Neural cell (in vitro differentiated cells): ENCODE data around the gene MARK2. TPM values are rescaled to one million over a fixed set of nuclear protein-coding genes. Genes with fewer than 3 reads are reported as not detected.

Source experiments
- H2AFZ ChIP-seq: fragments of 200-600, 300-800 bp; sonication (generic), shearing (Covaris generic); 2 replicates; pipeline ENCODE4 v1.6.0; 2014; ENCODE audit warnings: low read depth, mild to moderate bottlenecking, antibody characterized with exemption, low read length, moderate library complexity
- H3F3A ChIP-seq: fragments of 200-600 bp; shearing (Covaris generic); 2 replicates; pipeline ENCODE4 v1.6.1; 2016; ENCODE audit warnings: mild to moderate bottlenecking, moderate library complexity, mixed read lengths, antibody characterized with exemption, low read length; ENCODE audit not compliant: insufficient read depth, poor library complexity, severe bottlenecking
- H3K27ac ChIP-seq: fragments of 200-600, 300-800 bp; sonication (generic), shearing (Covaris generic); 2 replicates; pipeline ENCODE4 v1.5.1; 2014; ENCODE audit warnings: mild to moderate bottlenecking, low read length, moderate library complexity
- H3K27me3 ChIP-seq: fragments of 300-800, 200-600 bp; sonication (generic), shearing (Covaris generic); 2 replicates; pipeline ENCODE4 v1.6.0; 2014; ENCODE audit warnings: mild to moderate bottlenecking, low read depth, low read length, moderate library complexity; ENCODE audit not compliant: insufficient read depth
- H3K36me3 ChIP-seq: fragments of 300-800, 200-600 bp; sonication (generic), shearing (Covaris generic); 2 replicates; pipeline ENCODE4 v1.5.1; 2014; ENCODE audit warnings: mild to moderate bottlenecking, antibody characterized with exemption, low read length, moderate library complexity; ENCODE audit not compliant: insufficient read depth
- H3K4me2 ChIP-seq: fragments of 300-800, 200-600 bp; sonication (generic), shearing (Covaris generic); 2 replicates; pipeline ENCODE4 v1.6.0; 2014; ENCODE audit warnings: mild to moderate bottlenecking, low read length
- H3K4me3 ChIP-seq: fragments of 300-800, 200-600 bp; sonication (generic), shearing (Covaris generic); 2 replicates; pipeline ENCODE4 v1.5.1; 2014; ENCODE audit warnings: mild to moderate bottlenecking, low read length, moderate library complexity
- H3K79me2 ChIP-seq: fragments of 200-600 bp; shearing (Covaris generic); replicated peaks from 2 replicates; pipeline ENCODE4 v1.6.0; 2014; ENCODE audit warnings: mild to moderate bottlenecking, low read length, moderate library complexity; ENCODE audit not compliant: insufficient read depth
- H3K9ac ChIP-seq: fragments of 300-800, 200-600 bp; sonication (generic), shearing (Covaris generic); 2 replicates; pipeline ENCODE4 v1.6.1; 2016; ENCODE audit warnings: mild to moderate bottlenecking, low read length, mixed read lengths
- H3K9me2 ChIP-seq: fragments of 200-600 bp; shearing (Covaris generic); 2 replicates; pipeline ENCODE4 v1.6.1; 2016; ENCODE audit warnings: mild to moderate bottlenecking, low read length, mixed read lengths; ENCODE audit not compliant: insufficient read depth
- H3K9me3 ChIP-seq: fragments of 200-600, 300-800 bp; sonication (generic), shearing (Covaris generic); 2 replicates; pipeline ENCODE4 v1.6.1; 2016; ENCODE audit warnings: mild to moderate bottlenecking, mixed run types, low read length, moderate library complexity, mixed read lengths
- H4K20me1 ChIP-seq: fragments of 200-600 bp; shearing (Covaris generic); 2 replicates; pipeline ENCODE4 v1.6.1; 2016; ENCODE audit warnings: mild to moderate bottlenecking, mixed run types; ENCODE audit not compliant: insufficient read depth
- EP300 ChIP-seq: fragments of 450-650 bp; conservative IDR thresholded peaks from 2 replicates; pipeline ENCODE4 v1.6.1; 2014; ENCODE audit warnings: antibody characterized with exemption, mild to moderate bottlenecking, moderate library complexity; ENCODE audit not compliant: poor library complexity, severe bottlenecking
- EZH2 ChIP-seq: fragments of 200-600, 300-800 bp; shearing (Covaris generic), sonication (generic); IDR thresholded peaks from 2 replicates; pipeline ENCODE4 v1.6.1; 2014; ENCODE audit warnings: antibody characterized with exemption, low read length, borderline replicate concordance, mild to moderate bottlenecking; ENCODE audit not compliant: insufficient read depth, poor library complexity, severe bottlenecking
- MXI1 ChIP-seq: fragments of 450-650 bp; conservative IDR thresholded peaks from 2 replicates; pipeline ENCODE4 v1.6.1; 2014; ENCODE audit warnings: antibody characterized with exemption, mild to moderate bottlenecking; ENCODE audit not compliant: poor library complexity, severe bottlenecking
- POLR2AphosphoS5 ChIP-seq: IDR thresholded peaks from 2 replicates; pipeline ENCODE4 v1.6.1; 2012
- RAD21 ChIP-seq: fragments of 450-650 bp; conservative IDR thresholded peaks from 2 replicates; pipeline ENCODE4 v1.6.1; 2014; ENCODE audit warnings: antibody characterized with exemption, mild to moderate bottlenecking, moderate library complexity
- SMC3 ChIP-seq: fragments of 450-650 bp; conservative IDR thresholded peaks from 2 replicates; pipeline ENCODE4 v1.6.1; 2014; ENCODE audit warnings: antibody characterized with exemption, mild to moderate bottlenecking, moderate library complexity; ENCODE audit not compliant: poor library complexity
- TAF1 ChIP-seq: IDR thresholded peaks from 2 replicates; pipeline ENCODE4 v1.6.1; 2012; ENCODE audit warnings: low read depth
- polyA plus RNA-seq: library from polyadenylated mRNA; depleted of rRNA; stranded (reverse); fragments of >200 nt; gene quantifications from 2 replicates; pipeline ENCODE4 v1.2.3, GENCODE V29; 2014
- TF ChIP-seq, protein P1 (sequence below): IDR thresholded peaks from 2 replicates; pipeline ENCODE4 v1.6.1; 2012; ENCODE audit warnings: borderline replicate concordance
- TF ChIP-seq, protein P2 (sequence below): fragments of 450-650 bp; IDR thresholded peaks from 2 replicates; pipeline ENCODE4 v1.5.1; 2014; ENCODE audit warnings: antibody characterized with exemption, mild to moderate bottlenecking, moderate library complexity; ENCODE audit not compliant: poor library complexity, severe bottlenecking

Gene MARK2
- polyA plus RNA-seq, 1 donor from 2014 or later: 11.3 TPM

- peaks cover 6% of the 10 kb centered on the region for H3K36me3 ChIP-seq
- H3K4me3 ChIP-seq: peak overlapping the region; percentile 98
- H2AFZ ChIP-seq: no peak overlapping the region
- H3F3A ChIP-seq: no peaks in the 10 kb centered on the region
- H4K20me1 ChIP-seq: peaks cover 7% of the 10 kb centered on the region
- no peak overlapping the region for H3K9ac ChIP-seq
- H3K79me2 ChIP-seq: peaks cover 30% of the 10 kb centered on the region
- no peak overlapping the region for H3K4me2 ChIP-seq
- H3K27me3 ChIP-seq: no peaks in the 10 kb centered on the region
- H3K9me2 ChIP-seq: no peaks in the 10 kb centered on the region
- H3K27ac ChIP-seq: no peak overlapping the region
- TF ChIP-seq, protein P1, sequence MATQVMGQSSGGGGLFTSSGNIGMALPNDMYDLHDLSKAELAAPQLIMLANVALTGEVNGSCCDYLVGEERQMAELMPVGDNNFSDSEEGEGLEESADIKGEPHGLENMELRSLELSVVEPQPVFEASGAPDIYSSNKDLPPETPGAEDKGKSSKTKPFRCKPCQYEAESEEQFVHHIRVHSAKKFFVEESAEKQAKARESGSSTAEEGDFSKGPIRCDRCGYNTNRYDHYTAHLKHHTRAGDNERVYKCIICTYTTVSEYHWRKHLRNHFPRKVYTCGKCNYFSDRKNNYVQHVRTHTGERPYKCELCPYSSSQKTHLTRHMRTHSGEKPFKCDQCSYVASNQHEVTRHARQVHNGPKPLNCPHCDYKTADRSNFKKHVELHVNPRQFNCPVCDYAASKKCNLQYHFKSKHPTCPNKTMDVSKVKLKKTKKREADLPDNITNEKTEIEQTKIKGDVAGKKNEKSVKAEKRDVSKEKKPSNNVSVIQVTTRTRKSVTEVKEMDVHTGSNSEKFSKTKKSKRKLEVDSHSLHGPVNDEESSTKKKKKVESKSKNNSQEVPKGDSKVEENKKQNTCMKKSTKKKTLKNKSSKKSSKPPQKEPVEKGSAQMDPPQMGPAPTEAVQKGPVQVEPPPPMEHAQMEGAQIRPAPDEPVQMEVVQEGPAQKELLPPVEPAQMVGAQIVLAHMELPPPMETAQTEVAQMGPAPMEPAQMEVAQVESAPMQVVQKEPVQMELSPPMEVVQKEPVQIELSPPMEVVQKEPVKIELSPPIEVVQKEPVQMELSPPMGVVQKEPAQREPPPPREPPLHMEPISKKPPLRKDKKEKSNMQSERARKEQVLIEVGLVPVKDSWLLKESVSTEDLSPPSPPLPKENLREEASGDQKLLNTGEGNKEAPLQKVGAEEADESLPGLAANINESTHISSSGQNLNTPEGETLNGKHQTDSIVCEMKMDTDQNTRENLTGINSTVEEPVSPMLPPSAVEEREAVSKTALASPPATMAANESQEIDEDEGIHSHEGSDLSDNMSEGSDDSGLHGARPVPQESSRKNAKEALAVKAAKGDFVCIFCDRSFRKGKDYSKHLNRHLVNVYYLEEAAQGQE: no peak
- TF ChIP-seq, protein P2, sequence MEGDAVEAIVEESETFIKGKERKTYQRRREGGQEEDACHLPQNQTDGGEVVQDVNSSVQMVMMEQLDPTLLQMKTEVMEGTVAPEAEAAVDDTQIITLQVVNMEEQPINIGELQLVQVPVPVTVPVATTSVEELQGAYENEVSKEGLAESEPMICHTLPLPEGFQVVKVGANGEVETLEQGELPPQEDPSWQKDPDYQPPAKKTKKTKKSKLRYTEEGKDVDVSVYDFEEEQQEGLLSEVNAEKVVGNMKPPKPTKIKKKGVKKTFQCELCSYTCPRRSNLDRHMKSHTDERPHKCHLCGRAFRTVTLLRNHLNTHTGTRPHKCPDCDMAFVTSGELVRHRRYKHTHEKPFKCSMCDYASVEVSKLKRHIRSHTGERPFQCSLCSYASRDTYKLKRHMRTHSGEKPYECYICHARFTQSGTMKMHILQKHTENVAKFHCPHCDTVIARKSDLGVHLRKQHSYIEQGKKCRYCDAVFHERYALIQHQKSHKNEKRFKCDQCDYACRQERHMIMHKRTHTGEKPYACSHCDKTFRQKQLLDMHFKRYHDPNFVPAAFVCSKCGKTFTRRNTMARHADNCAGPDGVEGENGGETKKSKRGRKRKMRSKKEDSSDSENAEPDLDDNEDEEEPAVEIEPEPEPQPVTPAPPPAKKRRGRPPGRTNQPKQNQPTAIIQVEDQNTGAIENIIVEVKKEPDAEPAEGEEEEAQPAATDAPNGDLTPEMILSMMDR: no peak
- TF ChIP-seq MXI1: no peak
- TF ChIP-seq RAD21: no peak
- no peak for TF ChIP-seq POLR2AphosphoS5
- TF ChIP-seq TAF1: no peak
- no peak for TF ChIP-seq EP300
- TF ChIP-seq SMC3: no peak
- no peak for TF ChIP-seq EZH2
- no peaks in the 10 kb centered on the region for H3K9me3 ChIP-seq
Measured at GRCh38 chr11:63913866-63914830, 75.2 kb downstream of the MARK2 start.

DNA sequence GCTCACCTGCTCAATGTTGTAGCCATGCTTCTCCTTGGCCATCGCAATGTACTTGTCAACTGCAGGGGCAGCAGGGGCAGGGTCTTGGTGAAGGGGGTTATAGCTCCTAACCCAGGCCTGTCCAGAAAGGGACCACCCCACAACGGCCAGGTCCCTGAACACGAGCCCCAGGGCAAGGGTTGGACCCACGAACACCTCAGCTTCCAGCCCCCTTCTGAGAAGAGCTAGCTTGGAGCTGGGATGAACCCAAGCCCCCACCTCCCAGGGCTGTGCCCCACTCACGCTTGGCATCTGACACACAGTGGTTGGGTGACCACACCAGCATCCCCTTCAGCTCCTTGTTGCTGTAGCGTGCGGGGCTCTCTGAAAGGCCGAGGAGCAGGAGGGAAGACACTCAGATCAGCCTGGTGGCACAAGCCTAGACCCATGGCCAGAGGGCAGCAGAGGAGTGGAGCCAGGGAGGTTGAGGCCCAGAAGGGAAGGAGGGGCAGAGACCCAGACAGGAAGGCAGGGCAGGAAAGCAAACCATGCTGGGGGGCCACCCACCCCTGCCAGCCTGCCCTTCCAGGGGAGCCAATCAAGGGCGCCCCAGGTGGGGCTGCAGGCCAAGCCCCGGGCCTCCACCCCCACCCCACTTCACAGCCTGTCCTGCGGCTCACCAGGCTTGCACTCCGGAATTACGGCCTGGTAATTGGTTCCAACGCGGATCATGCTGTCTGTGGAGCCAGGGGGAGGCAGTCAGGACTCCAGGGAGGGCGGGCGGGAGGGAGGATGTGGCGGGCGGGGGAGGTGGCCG, 76.2 kb downstream of the MARK2 start:
- no peaks in the 10 kb centered on the region for H3K9me3 ChIP-seq
- H3F3A ChIP-seq: no peaks in the 10 kb centered on the region
- H4K20me1 ChIP-seq: peaks cover 7% of the 10 kb centered on the region
- peaks cover 30% of the 10 kb centered on the region for H3K79me2 ChIP-seq
- H3K27ac ChIP-seq: no peak overlapping the region
- H3K4me2 ChIP-seq: peak overlapping the region; percentile 58
- no peak for TF ChIP-seq MXI1
- no peak for TF ChIP-seq EZH2
- no peak for TF ChIP-seq SMC3
- no peaks in the 10 kb centered on the region for H3K9me2 ChIP-seq
- peak overlapping the region; percentile 98 for H3K4me3 ChIP-seq
- H3K9ac ChIP-seq: peak overlapping the region; percentile 90
- H3K27me3 ChIP-seq: no peaks in the 10 kb centered on the region
- H2AFZ ChIP-seq: no peak overlapping the region
- H3K36me3 ChIP-seq: peaks cover 6% of the 10 kb centered on the region
